K562 (cell line): ENCODE results near the gene OR2A12. TPM values are rescaled to one million over a fixed set of nuclear protein-coding genes. Genes with fewer than 3 reads are reported as not detected.

Source experiments
- ATAC-seq: fragments of 200-7000 bp; cut with Tn5 transposase; 3 replicates; pipeline ENCODE4 v1.9.1; 2020; ENCODE audit warnings: moderate library complexity
- BruUV-seq: library from RNA; stranded (reverse); fragments of 400-500 nt; replicated peaks from 2 replicates; lab custom pipeline; 2021; lab: Mats Ljungman, UMichigan
- CTCF ChIA-PET: fragments of 300-600 bp; formaldehyde crosslinking; extraction: SDS; loops from one replicate; lab custom pipeline; 2021; ENCODE audit warnings: low intra/inter-chr PET ratio; lab: Yijun Ruan, JAX
- POLR2A ChIA-PET: fragments of 300-600, 350-650 bp; sonication (Branson Sonifier 250); formaldehyde crosslinking; extraction: SDS; loops from one replicate; lab custom pipeline; 2021; ENCODE audit warnings: antibody characterized with exemption, inconsistent platforms; lab: Yijun Ruan, JAX
- DNase-seq, 4 experiments: peaks; one replicate each; pipeline versions ENCODE4 v3.0.0 to v3.0.0-alpha.2; 2011 to 2018; ENCODE audit warnings: low spot score in 3 of 4, mixed read lengths in 3 of 4; ENCODE audit errors: extremely low read depth in 1 of 4
- FAIRE-seq: peaks from 2 replicates; lab custom pipeline; 2011; peaks lifted over from hg19 to GRCh38; lab: Jason Lieb, UNC
- H2AFZ ChIP-seq: 2 replicates; pipeline ENCODE4 v1.6.0; 2011; ENCODE audit warnings: low read depth, low read length, control low read depth, inconsistent platforms
- H3K27ac ChIP-seq: fragments of 200-600 bp; 3 replicates; pipeline ENCODE4 v1.8.0; 2011; ENCODE audit warnings: low read depth, mild to moderate bottlenecking, control low read depth, inconsistent platforms, low read length, moderate library complexity, mixed read lengths; ENCODE audit errors: extremely low read depth
- H3K27me3 ChIP-seq, 2 experiments: fragments of 300-600 bp in 1 of 2; 2 replicates in 1 of 2; 3 replicates in 1 of 2; pipeline versions ENCODE4 v1.6.0 to v1.8.0; 2011; ENCODE audit warnings: inconsistent platforms in 2 of 2, low read length in 2 of 2, mild to moderate bottlenecking in 1 of 2, mixed read lengths in 1 of 2, moderate library complexity in 1 of 2; ENCODE audit not compliant: control insufficient read depth in 2 of 2, insufficient read depth in 2 of 2
- H3K36me3 ChIP-seq: fragments of 300-600 bp; 3 replicates; pipeline ENCODE4 v1.8.0; 2011; ENCODE audit warnings: mild to moderate bottlenecking, low read length, inconsistent platforms; ENCODE audit not compliant: control insufficient read depth, insufficient read depth
- H3K4me1 ChIP-seq, 2 experiments: fragments of 200-600 bp in 1 of 2; replicated peaks in 1 of 2; 2 replicates in 1 of 2; 3 replicates in 1 of 2; pipeline versions ENCODE4 v1.5.1 to v1.8.0; 2011; ENCODE audit warnings: inconsistent platforms in 2 of 2, low read length in 2 of 2, mild to moderate bottlenecking in 1 of 2, mixed read lengths in 1 of 2, moderate library complexity in 1 of 2; ENCODE audit not compliant: control insufficient read depth in 2 of 2, insufficient read depth in 2 of 2
- H3K4me2 ChIP-seq: 2 replicates; pipeline ENCODE4 v1.6.1; 2011; ENCODE audit warnings: low read length, control low read depth, inconsistent platforms, mixed read lengths; ENCODE audit not compliant: insufficient read depth
- H3K4me3 ChIP-seq: fragments of 200-600 bp; sonication (generic), shearing (Covaris generic); 2 replicates; pipeline ENCODE4 v1.5.1; 2016; ENCODE audit warnings: control low read depth, inconsistent platforms
- H3K79me2 ChIP-seq: fragments of 200-600 bp; 3 replicates; pipeline ENCODE4 v1.8.0; 2011; ENCODE audit warnings: low read length, inconsistent platforms; ENCODE audit not compliant: control insufficient read depth, insufficient read depth
- H3K9ac ChIP-seq, 2 experiments: 2 replicates each; pipeline versions ENCODE4 v1.6.0 to v1.6.1; 2011; ENCODE audit warnings: low read depth in 2 of 2, low read length in 2 of 2, control low read depth in 1 of 2, inconsistent platforms in 1 of 2, mild to moderate bottlenecking in 1 of 2, mixed read lengths in 1 of 2; ENCODE audit not compliant: insufficient read depth in 1 of 2
- H3K9me1 ChIP-seq: one replicate; pipeline ENCODE4 v1.6.0; 2011; ENCODE audit warnings: inconsistent platforms, mild to moderate bottlenecking, low read length, moderate library complexity; ENCODE audit not compliant: control insufficient read depth, insufficient read depth
- H3K9me3 ChIP-seq: replicated peaks from 2 replicates; pipeline ENCODE4 v1.5.1; 2011; ENCODE audit warnings: low read depth, low read length, inconsistent platforms; ENCODE audit not compliant: control insufficient read depth, insufficient read depth
- H4K20me1 ChIP-seq: replicated peaks from 2 replicates; pipeline ENCODE4 v1.6.1; 2011; ENCODE audit warnings: low read length, inconsistent platforms, mixed read lengths; ENCODE audit not compliant: control insufficient read depth, insufficient read depth
- CBFA2T2 ChIP-seq: fragments of 450-650 bp; conservative IDR thresholded peaks from 2 replicates; pipeline ENCODE4 v1.6.1; 2017; ENCODE audit warnings: mild to moderate bottlenecking
- CHAMP1 ChIP-seq: fragments of 450-650 bp; IDR thresholded peaks from 2 replicates; pipeline ENCODE4 v1.6.1; 2016; ENCODE audit warnings: mild to moderate bottlenecking
- HNRNPLL ChIP-seq: fragments of 200-400 bp; formaldehyde crosslinking; IDR thresholded peaks from 2 replicates; pipeline ENCODE4 v1.6.1; 2017; ENCODE audit warnings: low read length, low read depth, mild to moderate bottlenecking; ENCODE audit not compliant: poor library complexity, severe bottlenecking
- MXD1 ChIP-seq: fragments of 250-450 bp; sonication (Bioruptor Pico); IDR thresholded peaks from 2 replicates; pipeline ENCODE4 v1.8.0; 2021; ENCODE audit warnings: borderline replicate concordance, mild to moderate bottlenecking, moderate library complexity; ENCODE audit not compliant: poor library complexity, severe bottlenecking
- ZNF512 ChIP-seq: IDR thresholded peaks from 2 replicates; pipeline ENCODE4 v1.6.1; 2016; ENCODE audit warnings: missing genetic modification characterization, missing compliant biosample characterization
- in situ Hi-C: fragments of 300-500 bp; cut with MboI; formaldehyde crosslinking; loops from 4 replicates; pipeline ENCODE4 v1.15.0; 2018; ENCODE audit warnings: inconsistent platforms, mixed read lengths
- intact Hi-C: fragments of 100-400 bp; cut with micrococcal nuclease; formaldehyde crosslinking; loops from 2 replicates; pipeline ENCODE4 v1.14.2; 2022
- polyA plus RNA-seq, 8 experiments: library from polyadenylated mRNA; depleted of rRNA in 4 of 8; stranded (reverse) in 5 of 8; unstranded in 3 of 8; fragments of >200 nt; fragmentation: Nextera tagmentation in 2 of 8; fragmentation: Illumina TruSeq in 1 of 8; extraction: Ambion mirVana in 2 of 8; extraction: Trizol in 1 of 8; gene quantifications; 2 replicates each; pipeline versions ENCODE4 v1.2.1 to v1.2.3, GENCODE V29; 2011 to 2014; ENCODE audit warnings: inconsistent platforms in 1 of 8, missing spikeins in 1 of 8
- total RNA-seq, 7 experiments: library from RNA; depleted of rRNA in 6 of 7; stranded (reverse); fragments of >200 nt in 6 of 7; fragmentation: Illumina TruSeq in 2 of 7; extraction: Trizol in 2 of 7; gene quantifications; 2 replicates each; pipeline versions ENCODE4 v1.2.1 to v1.2.3, GENCODE V29; 2011 to 2021; ENCODE audit warnings: low replicate concordance in 1 of 7

OR2A12 gene
- total and polyA plus RNA-seq, 9 of the 15 experiments (the other 6 are each of a cell fraction or from before 2014, with no cell fraction given): not detected

GRCh38 chr7:144098776-144099175 lies 12.7 kb downstream of the OR2A12 start:
- ChIA-PET POLR2A (interaction anchor here (1.0 kb wide), 1 partner anchor 79 kb away, joined by 3 read pairs; no protein-coding TSS in a partner anchor), CTCF (interaction anchor here (0.6 kb wide), 1 partner anchor 771 kb away, joined by 3 read pairs; no protein-coding TSS in a partner anchor)
- H3K9me1 ChIP-seq: no peaks in the 10 kb centered on the region
- DNase-seq: no peak
- intact Hi-C loops: loop anchor here (10.0 kb wide), 1 partner anchor 56 kb away; no protein-coding TSS in a partner anchor
- no peaks in the 10 kb centered on the region for H3K79me2 ChIP-seq
- H2AFZ ChIP-seq: no peak overlapping the region
- no peak overlapping the region for H3K4me2 ChIP-seq
- H3K9me3 ChIP-seq: no peaks in the 10 kb centered on the region
- no TSS peak for BruUV-seq
- FAIRE-seq: no peak
- no peak overlapping the region for H3K27ac ChIP-seq
- H3K36me3 ChIP-seq: no peaks in the 10 kb centered on the region
- H3K27me3 ChIP-seq: no peaks in the 10 kb centered on the region
- no peak for ATAC-seq
- H3K9ac ChIP-seq: no peak overlapping the region
- in situ Hi-C loops: no loop called here
- TF ChIP-seq CBFA2T2 (no peak), HNRNPLL (no peak), CHAMP1 (0 out of 2 replicates have a peak, but pooled peaks have one; percentile 29), MXD1 (CRISPR knock-in tag) (no peak), ZNF512 (peak; percentile 92)
- no peak overlapping the region for H3K4me3 ChIP-seq
- H3K4me1 ChIP-seq: no peaks in the 10 kb centered on the region
- H4K20me1 ChIP-seq: no peaks in the 10 kb centered on the region
